Effector CD8-positive, alpha-beta T cell (primary cell): Measurements from ENCODE around the gene LRRC1.

Experiments used
- DNase-seq: peaks from one replicate; lab custom pipeline; 2025; lab: John Stamatoyannopoulos, UW

Gene LRRC1

GRCh38 chr6:53847796-53848314 lies 53.0 kb downstream of the LRRC1 start:
- no peak for DNase-seq

DNA sequence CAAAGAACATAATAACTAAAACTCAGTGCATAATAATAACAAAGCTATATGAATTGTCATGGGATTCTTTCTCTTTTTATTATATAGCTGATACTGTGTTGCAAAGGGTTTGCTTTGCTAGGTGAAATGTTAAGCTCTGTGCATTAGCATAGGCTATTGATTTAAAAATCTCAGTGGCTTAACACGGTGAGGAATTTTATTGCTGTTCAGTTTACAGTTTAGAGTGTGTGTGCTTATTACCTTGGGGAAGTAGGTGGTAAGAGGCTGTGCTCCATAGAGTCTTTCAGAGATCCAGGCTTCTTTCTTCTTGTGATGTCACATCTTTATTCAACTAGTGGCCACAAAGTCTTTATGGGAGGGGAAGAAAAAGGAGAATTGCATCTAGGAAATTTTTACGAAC lies 55.7 kb downstream of the LRRC1 start:
- DNase-seq, result no peak

GRCh38 chr6:53851561-53851960 lies 56.8 kb downstream of the LRRC1 start:
- no peak for DNase-seq

DNA sequence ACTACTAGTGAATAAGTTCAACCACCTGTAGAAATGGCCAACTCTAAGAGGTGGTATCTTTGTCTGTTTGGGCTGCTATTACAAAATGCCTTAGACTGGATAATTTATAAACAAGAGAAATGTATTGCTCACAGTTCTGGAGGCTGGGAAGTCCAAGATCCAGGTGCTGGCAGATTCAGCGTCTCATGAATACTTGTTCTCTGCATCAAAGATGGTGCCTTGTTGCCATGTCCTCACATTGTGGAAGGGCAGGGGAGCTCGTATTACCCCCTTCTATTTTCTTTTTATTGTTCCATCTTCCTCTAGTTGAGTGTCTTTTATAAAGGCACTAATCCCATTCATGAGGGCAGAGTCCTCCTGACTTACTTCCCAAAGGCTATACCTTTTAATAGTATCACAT lies 58.0 kb downstream of the LRRC1 start:
- no peak for DNase-seq

DNA sequence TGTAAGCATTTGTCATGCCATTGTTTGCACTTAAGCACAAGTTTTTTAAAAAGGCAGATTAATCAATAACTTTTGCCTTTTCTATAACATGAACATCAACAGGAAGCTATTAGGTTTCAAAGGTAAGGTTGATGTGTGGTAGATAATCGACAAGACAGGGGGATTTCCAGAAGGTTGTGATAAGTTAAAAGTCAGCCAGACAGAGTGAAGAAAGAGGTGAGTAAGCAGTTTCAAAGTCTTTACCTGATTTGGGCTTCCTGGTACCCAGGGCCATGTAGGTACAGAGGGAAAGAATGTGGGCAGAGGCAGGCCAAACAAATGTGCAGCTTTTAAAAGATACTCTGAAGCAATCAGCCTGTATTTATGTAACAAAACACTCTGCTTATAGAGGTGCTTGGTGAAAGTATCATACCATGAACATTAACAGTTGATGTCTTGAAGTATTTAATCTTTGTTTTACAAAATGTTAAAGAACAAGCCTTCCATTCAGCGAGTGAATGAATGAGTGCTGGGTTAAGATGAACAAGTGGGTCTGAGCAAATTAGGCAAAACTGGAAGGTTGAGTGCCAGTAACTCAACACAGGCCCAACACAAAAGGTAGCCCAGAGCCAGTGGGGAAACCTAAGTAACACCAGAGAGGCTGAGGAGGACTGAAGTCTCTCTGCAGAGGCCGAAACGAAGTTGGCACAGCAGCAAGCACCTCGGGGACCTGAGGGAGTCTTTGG lies 60.2 kb downstream of the LRRC1 start:
- no peak for DNase-seq

DNA sequence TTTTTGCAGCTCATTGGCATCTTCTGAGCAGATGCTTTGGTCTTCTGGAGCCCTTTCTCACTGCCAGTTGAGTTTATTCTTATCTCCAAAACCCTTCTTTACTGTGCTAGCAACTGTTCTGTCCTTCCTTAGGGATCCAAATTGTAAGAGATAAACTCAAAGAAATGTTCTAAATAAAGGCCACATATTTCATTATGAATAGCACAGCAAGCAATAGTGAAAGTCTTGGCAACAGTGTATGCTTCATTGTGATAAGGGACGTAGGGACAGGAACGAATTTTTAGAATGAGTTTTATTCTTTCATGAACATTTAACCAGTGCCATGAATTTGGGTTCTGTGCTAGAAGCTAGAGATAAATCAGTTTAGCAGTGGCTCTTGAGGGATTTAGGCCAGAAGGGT lies 61.1 kb downstream of the LRRC1 start:
- no peak for DNase-seq

DNA sequence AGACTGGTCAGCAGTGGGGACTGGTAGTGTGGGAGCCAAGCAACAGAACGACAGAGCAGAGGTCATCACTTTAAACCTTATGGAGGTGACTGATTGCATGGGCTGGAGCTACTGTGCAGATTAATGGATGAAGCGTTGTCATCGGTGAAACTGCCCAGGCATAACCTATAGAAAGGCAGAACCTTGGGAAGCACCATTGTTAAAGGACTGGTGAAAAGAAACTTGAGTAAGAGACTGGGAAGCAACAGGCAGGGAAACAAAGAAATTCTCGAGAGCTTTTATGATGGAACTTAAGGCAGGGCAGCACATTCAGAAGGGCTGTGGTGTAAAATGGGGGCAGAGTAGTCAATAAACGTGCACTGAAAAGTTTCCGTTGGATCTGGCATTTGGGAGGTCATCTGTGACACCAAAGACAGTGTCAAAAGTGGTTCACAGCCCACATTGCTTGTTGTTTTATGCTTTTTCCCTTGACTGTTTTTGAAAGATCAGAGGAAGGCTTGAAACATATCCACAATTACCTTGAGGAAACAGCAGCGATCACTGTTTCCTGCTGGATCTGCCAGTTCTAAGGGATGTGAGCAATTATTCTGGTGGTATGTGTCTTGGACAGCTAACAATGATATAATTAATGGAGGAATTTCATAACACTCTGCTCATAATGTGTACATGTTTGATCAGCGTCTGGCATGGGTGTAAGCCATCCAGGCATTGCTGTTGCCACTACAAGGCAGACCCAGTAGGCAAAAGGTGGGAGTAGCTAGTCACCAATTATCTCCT lies 62.7 kb downstream of the LRRC1 start:
- no peak for DNase-seq

GRCh38 chr6:53858196-53858595 lies 63.4 kb downstream of the LRRC1 start:
- DNase-seq, result no peak

DNA sequence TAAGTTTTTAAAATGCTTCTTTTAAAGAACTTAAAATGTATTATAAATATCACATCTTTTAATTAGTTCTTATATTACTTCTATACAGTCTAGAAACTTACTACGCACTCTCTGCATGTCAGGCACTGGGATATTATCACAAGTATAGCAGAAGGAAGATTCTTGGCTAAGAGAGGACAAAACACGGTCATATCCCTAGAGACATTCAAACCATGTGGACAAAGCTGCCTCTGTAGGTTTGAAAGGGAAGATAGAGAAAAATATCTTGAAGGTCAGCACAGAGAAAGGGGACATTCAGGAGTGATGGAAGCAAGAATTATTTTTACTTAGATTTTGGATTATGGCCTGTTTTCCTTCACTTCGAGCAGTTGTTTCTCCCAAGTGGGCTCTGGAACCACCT lies 64.1 kb downstream of the LRRC1 start:
- no peak for DNase-seq

DNA sequence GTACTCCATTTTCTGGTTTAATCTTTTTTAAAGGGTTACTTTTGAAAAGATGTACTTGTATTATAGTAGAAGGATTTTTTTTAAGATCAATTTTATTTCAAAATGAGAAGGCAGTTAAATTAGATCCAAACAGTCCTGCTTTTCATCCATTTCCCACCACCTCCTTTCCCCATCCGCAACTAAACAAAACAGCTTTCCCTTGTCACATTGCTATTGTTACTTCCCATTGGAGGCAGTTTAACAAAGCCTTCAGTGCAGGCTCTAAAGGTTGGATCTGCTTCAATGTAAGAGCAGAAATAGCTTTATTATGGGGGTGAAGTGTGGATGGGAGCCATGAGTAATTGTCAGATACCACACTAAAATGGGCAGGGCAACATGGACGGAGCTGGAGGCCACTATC lies 65.7 kb downstream of the LRRC1 start:
- DNase-seq, result no peak

- no peak for DNase-seq
Measured at GRCh38 chr6:53861518-53861917, 66.7 kb downstream of the LRRC1 start.

DNA sequence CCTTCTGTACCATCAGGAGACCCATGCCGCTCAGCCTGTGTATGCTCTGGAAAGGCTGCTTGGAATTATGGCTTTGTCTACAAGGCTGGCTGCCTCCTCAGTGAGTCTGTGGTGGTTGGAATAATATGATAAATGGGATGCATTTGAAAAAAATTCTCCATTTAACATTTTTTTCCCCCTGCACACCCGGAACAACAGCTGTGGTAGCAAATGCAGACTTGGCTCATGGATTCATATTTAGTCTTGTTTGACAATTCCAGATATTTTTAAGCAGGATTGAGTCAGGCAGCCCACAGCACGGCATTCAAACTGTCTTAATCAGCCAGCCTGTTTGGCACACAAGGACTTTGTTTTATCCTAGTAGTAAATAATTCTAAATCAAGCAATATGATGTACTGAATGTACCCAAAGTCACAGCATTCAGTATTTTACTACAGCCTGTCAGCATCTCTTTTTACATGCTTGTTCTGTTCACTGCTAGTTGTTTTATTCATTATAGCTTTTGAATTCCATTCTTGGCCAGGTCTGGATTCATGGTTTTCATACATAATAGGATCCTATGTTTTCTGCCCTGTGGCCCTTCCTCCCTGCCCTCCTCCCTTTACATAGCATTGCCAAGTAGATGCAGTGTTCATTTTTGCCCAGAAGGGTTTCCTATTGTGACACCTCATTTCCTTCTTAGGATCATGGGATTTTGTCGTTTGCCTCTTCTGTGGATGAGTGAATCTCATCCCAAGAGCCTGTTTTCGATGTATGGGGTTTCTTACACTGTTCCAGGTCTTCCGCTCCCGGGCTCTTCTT lies 68.1 kb downstream of the LRRC1 start:
- no peak for DNase-seq

- no peak for DNase-seq
Measured at GRCh38 chr6:53864781-53865180, 70.0 kb downstream of the LRRC1 start.

GRCh38 chr6:53866226-53866625 lies 71.4 kb downstream of the LRRC1 start:
- DNase-seq, result no peak

- DNase-seq, result no peak
Measured at GRCh38 chr6:53868626-53869025, 73.8 kb downstream of the LRRC1 start.

- no peak for DNase-seq
Measured at GRCh38 chr6:53869964-53870363, 75.2 kb downstream of the LRRC1 start.

GRCh38 chr6:53873922-53874321 lies 79.1 kb downstream of the LRRC1 start:
- DNase-seq, result no peak

- DNase-seq, result no peak
Measured at GRCh38 chr6:53874964-53875363, 80.2 kb downstream of the LRRC1 start.

- no peak for DNase-seq
Measured at GRCh38 chr6:53877151-53877550, 82.3 kb downstream of the LRRC1 start.

DNA sequence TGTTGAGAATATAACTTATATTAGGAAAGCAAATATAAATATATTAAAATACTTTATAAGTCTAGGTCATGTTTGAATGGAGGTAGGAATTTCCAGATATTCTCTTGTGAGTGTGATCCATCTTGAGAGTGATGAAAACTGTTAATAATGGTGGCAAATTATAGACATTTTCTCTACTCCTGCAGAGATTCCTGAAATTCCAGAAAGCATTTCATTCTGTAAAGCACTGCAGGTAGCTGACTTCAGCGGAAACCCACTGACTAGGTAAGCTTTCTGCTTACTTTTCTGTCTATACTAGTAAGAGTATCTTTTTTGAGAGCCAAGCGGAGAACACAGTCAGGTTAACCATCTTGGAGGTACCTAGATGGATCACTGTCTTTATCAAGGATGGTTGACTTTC lies 84.0 kb downstream of the LRRC1 start:
- DNase-seq, result no peak

DNA sequence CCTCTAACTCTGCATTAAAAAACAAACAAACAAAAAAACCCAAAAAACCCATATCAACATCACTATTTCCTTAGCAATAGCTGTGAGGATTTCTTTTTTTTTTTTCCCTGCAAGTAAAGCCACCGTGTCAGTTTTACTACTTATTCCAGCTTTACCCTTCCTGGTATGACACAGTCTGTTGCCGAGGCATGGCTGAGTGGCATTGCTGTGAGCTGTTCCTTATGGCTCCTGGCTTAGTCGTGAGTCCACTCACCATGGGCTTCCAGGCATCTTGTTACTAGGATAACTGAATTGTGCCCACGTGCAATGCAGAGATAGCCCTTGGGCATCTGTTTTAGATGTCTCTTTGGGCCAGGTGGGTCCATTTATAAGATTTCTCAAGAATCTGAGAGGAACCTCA lies 84.8 kb downstream of the LRRC1 start:
- DNase-seq, result no peak

DNA sequence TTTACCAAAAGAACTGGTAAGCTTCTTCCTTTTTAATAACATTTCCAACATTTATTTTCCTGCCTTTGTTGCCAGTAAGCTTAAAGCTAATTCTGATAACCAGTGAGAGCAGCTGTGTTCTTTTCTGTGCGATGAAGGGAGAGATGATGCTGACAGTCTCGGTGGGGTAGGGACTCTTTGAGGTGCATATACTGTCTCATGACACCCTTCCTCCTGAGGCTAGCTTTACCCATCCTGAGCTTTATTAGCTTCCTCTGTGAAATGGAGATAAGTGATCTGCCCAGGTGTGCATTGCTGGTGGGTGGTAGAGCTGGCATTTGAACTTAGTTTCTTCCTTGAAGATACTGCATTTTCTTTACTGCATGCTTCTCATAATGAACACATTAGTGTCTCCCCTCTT lies 92.5 kb downstream of the LRRC1 start:
- no peak for DNase-seq

DNA sequence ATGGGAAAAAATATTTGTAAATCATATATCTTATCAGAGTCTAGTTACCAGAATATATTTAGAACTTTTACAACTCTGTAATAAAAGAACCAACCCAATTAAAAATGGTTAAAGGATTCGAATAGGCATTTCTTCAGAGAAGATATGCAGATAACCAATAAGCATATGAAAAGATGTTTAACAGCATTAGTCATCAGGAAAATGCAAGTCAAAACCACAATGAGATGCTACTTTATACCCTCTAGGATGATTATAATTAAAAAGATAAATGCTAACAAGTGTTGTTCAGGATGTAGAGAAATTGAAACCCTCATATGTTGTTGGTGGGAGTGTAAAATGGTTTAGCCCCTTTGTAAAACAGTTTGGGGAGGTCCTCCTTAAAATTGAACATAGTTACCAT lies 94.1 kb downstream of the LRRC1 start:
- DNase-seq, result no peak
